Caco-2 (cell line): ENCODE results near the gene STUB1. TPM values are rescaled to one million over a fixed set of nuclear protein-coding genes. Genes with fewer than 3 reads are reported as not detected.

ENCODE experiments used
- BruUV-seq: library from RNA; stranded (reverse); fragments of 400-500 nt; replicated peaks from 2 replicates; lab custom pipeline; 2021; lab: Mats Ljungman, UMichigan
- CTCF ChIA-PET: fragments of 300-600 bp; sonication (Branson Sonifier 250); formaldehyde crosslinking; loops from one replicate; lab custom pipeline; 2022; ENCODE audit warnings: antibody characterized with exemption; lab: Charles Lee
- POLR2A ChIA-PET: fragments of 300-600 bp; sonication (Branson Sonifier 250); formaldehyde crosslinking; loops from one replicate; lab custom pipeline; 2022; ENCODE audit warnings: antibody characterized with exemption; lab: Charles Lee
- DNase-seq, 2 experiments: peaks; one replicate each; pipeline versions ENCODE4 v3.0.0 to v3.0.0-alpha.2; 2020 to 2022
- H3K27me3 ChIP-seq: replicated peaks from 2 replicates; pipeline ENCODE4 v1.6.0; 2011; ENCODE audit warnings: low read length; ENCODE audit not compliant: control insufficient read depth, insufficient read depth
- H3K36me3 ChIP-seq: 2 replicates; pipeline ENCODE4 v1.5.1; 2011; ENCODE audit warnings: low read length; ENCODE audit not compliant: control insufficient read depth, insufficient read depth
- H3K4me1 ChIP-seq: fragments of 250-450 bp; sonication (Bioruptor Pico); 2 replicates; pipeline ENCODE4 v1.5.1; 2020; ENCODE audit warnings: mild to moderate bottlenecking
- H3K4me3 ChIP-seq: 2 replicates; pipeline ENCODE4 v1.5.1; 2011; ENCODE audit warnings: low read depth, mild to moderate bottlenecking, control low read depth, low read length
- H3K9me3 ChIP-seq: fragments of 250-450 bp; sonication (Bioruptor Pico); 2 replicates; pipeline ENCODE4 v1.5.1; 2020; ENCODE audit warnings: mild to moderate bottlenecking, moderate library complexity
- H3K27ac Mint-ChIP-seq: one replicate; pipeline ENCODE4 v1.8.0; 2022; ENCODE audit warnings: mixed read lengths; ENCODE audit not compliant: unreplicated experiment
- H3K27me3 Mint-ChIP-seq: one replicate; pipeline ENCODE4 v1.8.0; 2022; ENCODE audit warnings: mixed read lengths; ENCODE audit not compliant: insufficient read depth, unreplicated experiment
- H3K36me3 Mint-ChIP-seq: one replicate; pipeline ENCODE4 v1.8.0; 2022; ENCODE audit warnings: mild to moderate bottlenecking, mixed read lengths; ENCODE audit not compliant: insufficient read depth, unreplicated experiment
- H3K4me1 Mint-ChIP-seq: one replicate; pipeline ENCODE4 v1.8.0; 2022; ENCODE audit warnings: low read depth, mixed read lengths; ENCODE audit not compliant: unreplicated experiment
- H3K4me3 Mint-ChIP-seq: one replicate; pipeline ENCODE4 v1.8.0; 2022; ENCODE audit warnings: mild to moderate bottlenecking, moderate library complexity, mixed read lengths; ENCODE audit not compliant: unreplicated experiment
- H3K9me3 Mint-ChIP-seq: one replicate; pipeline ENCODE4 v1.8.0; 2022; ENCODE audit warnings: mixed read lengths; ENCODE audit not compliant: unreplicated experiment
- CTCF ChIP-seq, 2 experiments: fragments of 200-600 bp in 1 of 2; IDR thresholded peaks; 1 replicate in 1 of 2; 2 replicates in 1 of 2; pipeline versions ENCODE4 v1.5.1 to v1.8.0; 2011 to 2022; ENCODE audit warnings: antibody characterized with exemption in 1 of 2, control low read depth in 1 of 2, inconsistent platforms in 1 of 2, low read depth in 1 of 2, low read length in 1 of 2, mild to moderate bottlenecking in 1 of 2, moderate library complexity in 1 of 2; ENCODE audit not compliant: insufficient read depth in 1 of 2, severe bottlenecking in 1 of 2, unreplicated experiment in 1 of 2
- intact Hi-C: fragments of 100-400 bp; cut with micrococcal nuclease; formaldehyde crosslinking; loops from one replicate; pipeline ENCODE4 v1.10.0; 2022; ENCODE audit not compliant: unreplicated experiment
- total RNA-seq: library from RNA; stranded (reverse); gene quantifications from 2 replicates; pipeline ENCODE4 v1.2.3, GENCODE V29; 2022

Gene STUB1
- total RNA-seq, 1 experiment from 2014 or later = 77.8 TPM

GRCh38 chr16:721765-722540 lies 41.7 kb downstream of the STUB1 start:
- Histone ChIP-seq H3K4me3 (peak overlapping the region; percentile 86), H3K4me1 (peaks cover 25% of the 10 kb centered on the region), H3K36me3 (no peaks in the 10 kb centered on the region), H3K9me3 (no peaks in the 10 kb centered on the region), H3K27me3 (no peaks in the 10 kb centered on the region)
- Mint-ChIP-seq H3K27ac (no peak overlapping the region), H3K4me1 (no peaks in the 10 kb centered on the region), H3K27me3 (no peaks in the 10 kb centered on the region), H3K36me3 (peaks cover 6% of the 10 kb centered on the region), H3K4me3 (peak overlapping the region; percentile 16), H3K9me3 (no peaks in the 10 kb centered on the region)
- DNase-seq = no peak
- ChIA-PET CTCF (interaction anchor here (0.6 to 1.7 kb wide), 2 partner anchors 9 to 66 kb away, joined by 4 to 13 read pairs; partner anchors contain the start of genes CHTF18 and RPUSD1), POLR2A (interaction anchor here (0.6 to 2.4 kb wide), 10 partner anchors 10 to 66 kb away, joined by 3 to 12 read pairs (median 4); partner anchors contain the start of genes CHTF18, CIAO3, FBXL16 and RHBDL1)
- no peak for TF ChIP-seq CTCF (IDR thresholded peaks at IDR 0.05; ENCODE audit: insufficient read depth in 1 of 2, low read depth in 1 of 2, low read length in 1 of 2, severe bottlenecking in 1 of 2, unreplicated experiment in 1 of 2)
- TSS peak; percentile 43 for BruUV-seq
- intact Hi-C loops = no loop called here

DNA sequence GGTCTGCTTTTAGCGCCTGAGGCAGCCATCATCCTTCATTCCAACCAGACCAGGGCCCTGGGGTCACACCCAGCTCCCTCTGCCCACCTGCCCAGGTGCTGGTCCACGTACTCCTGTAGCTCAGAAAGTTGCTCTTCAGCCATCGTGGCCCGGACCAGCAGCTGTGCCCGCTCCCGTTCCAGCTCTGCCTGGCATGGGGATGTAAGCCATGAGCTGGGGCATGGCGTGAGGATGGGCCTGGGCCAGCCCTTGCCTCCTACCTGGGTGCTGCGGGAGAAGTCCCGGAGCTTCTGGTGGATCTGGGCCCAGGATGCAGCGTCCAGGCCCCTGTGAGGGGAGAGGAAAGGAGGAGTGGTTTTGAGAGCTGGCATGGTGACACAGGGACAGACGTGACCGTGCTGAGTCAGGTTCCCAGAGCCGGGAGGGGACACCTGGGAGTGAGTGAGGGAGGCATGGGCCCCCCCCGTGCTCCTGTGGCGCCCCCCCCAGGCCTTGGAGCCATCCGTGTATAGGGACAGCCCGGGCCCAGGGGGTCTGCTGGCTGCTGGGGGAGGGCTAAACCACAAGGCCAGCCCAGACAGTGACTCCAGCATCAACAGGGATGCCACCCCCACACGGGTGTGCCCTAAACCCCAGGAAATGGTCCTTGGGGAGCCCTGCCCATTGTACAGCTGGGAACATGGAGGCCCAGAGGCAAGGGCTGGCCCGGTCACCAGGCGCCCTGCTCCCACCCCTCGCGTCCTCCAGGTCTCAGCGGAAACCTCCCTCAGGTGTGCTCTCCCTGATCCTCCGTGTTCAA lies 42.8 kb downstream of the STUB1 start:
- Mint-ChIP-seq H3K27ac (no peak overlapping the region), H3K4me3 (peak overlapping the region; percentile 24), H3K9me3 (no peaks in the 10 kb centered on the region), H3K27me3 (no peaks in the 10 kb centered on the region), H3K36me3 (peaks cover 6% of the 10 kb centered on the region), H3K4me1 (no peaks in the 10 kb centered on the region)
- H3K27me3 ChIP-seq = no peaks in the 10 kb centered on the region
- no peaks in the 10 kb centered on the region for H3K9me3 ChIP-seq
- no peak overlapping the region for H3K4me3 ChIP-seq
- H3K4me1 ChIP-seq = peaks cover 25% of the 10 kb centered on the region
- ChIA-PET CTCF (no interaction called here), POLR2A (no interaction called here)
- no peaks in the 10 kb centered on the region for H3K36me3 ChIP-seq
- DNase-seq = no peak
- intact Hi-C loops = no loop called here
- no peak for TF ChIP-seq CTCF (IDR thresholded peaks at IDR 0.05; ENCODE audit: insufficient read depth in 1 of 2, low read depth in 1 of 2, low read length in 1 of 2, severe bottlenecking in 1 of 2, unreplicated experiment in 1 of 2)
- BruUV-seq = no TSS peak

- CTCF ChIA-PET = interaction anchor here (0.7 kb wide), 1 partner anchor 9 kb away, joined by 4 read pairs; no protein-coding TSS in a partner anchor
- H3K4me3 ChIP-seq = no peak overlapping the region
- Mint-ChIP-seq H3K27ac (no peak overlapping the region), H3K9me3 (no peaks in the 10 kb centered on the region), H3K4me1 (no peaks in the 10 kb centered on the region), H3K4me3 (no peak overlapping the region), H3K36me3 (peaks cover 6% of the 10 kb centered on the region), H3K27me3 (no peaks in the 10 kb centered on the region)
- no peak for DNase-seq
- BruUV-seq = no TSS peak
- no peak for TF ChIP-seq CTCF (IDR thresholded peaks at IDR 0.05; ENCODE audit: insufficient read depth in 1 of 2, low read depth in 1 of 2, low read length in 1 of 2, severe bottlenecking in 1 of 2, unreplicated experiment in 1 of 2)
- no peaks in the 10 kb centered on the region for H3K36me3 ChIP-seq
- H3K4me1 ChIP-seq = peaks cover 24% of the 10 kb centered on the region
- H3K27me3 ChIP-seq = no peaks in the 10 kb centered on the region
- intact Hi-C loops = no loop called here
- POLR2A ChIA-PET = no interaction called here
- H3K9me3 ChIP-seq = no peaks in the 10 kb centered on the region
Measured at GRCh38 chr16:723695-724094, 43.5 kb downstream of the STUB1 start.
